SK-N-MC (cell line): ENCODE results near the gene ATAD3A.

Experiments
- EZH2 ChIP-seq: fragments of 200-600 bp; sonication (generic); IDR thresholded peaks from one replicate; pipeline ENCODE4 v1.6.1; 2017; ENCODE audit warnings: antibody characterized with exemption
- POLR2AphosphoS5 ChIP-seq: IDR thresholded peaks from 2 replicates; pipeline ENCODE4 v1.6.1; 2012; ENCODE audit warnings: mild to moderate bottlenecking, low read depth, low read length, borderline replicate concordance

DNA sequence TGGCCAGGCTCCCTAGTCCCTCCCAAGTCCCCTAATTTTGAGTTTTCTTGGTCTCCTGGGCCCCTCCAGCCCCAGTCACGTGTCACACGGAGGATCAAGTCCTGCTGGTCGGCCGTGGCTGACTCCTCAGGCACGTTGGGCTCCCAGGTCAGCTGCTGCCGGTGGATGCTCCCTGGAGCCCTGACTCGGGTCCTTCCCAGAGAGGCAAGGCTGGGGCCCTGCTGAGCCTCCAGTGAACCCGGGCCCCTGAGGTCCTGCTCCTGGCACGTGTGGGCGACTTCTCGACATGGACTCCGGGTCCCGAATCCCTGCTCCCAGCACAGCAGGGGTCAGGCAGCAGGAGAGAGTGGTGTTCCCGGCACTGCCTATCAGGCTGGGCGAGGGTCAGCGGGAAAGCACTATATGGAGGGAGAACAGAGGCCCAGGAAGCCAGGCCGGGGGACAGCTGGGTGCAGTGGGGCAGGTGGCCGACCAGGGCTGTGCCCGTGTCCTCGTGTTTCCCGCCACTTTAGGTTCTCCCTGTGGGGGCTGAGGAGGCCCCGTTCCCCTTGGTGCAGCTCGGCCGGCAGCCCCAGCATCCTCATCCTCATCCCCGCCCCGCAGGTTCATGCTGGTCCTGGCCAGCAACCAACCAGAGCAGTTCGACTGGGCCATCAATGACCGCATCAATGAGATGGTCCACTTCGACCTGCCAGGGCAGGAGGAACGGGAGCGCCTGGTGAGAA is 15.3 kb downstream of the ATAD3A start:
- TF ChIP-seq EZH2 (no peak), POLR2AphosphoS5 (no peak)
